Measurements from ENCODE around the gene CHST3. TPM values are rescaled to one million over a fixed set of nuclear protein-coding genes. Genes with fewer than 3 reads are reported as not detected.

CHST3 gene
- total and polyA plus RNA-seq, 10 of the 15 experiments (the other 5 are each of a cell fraction or from before 2014, with no cell fraction given) = 0.03 to 0.50 (median 0.05) TPM; not detected in 2

- RAD21 ChIA-PET (ENCODE audit: unreplicated experiment) = no interaction called here
- H2AFZ ChIP-seq (ENCODE audit: control insufficient read depth, low read depth, low read length) = no peak overlapping the region
- POLR2A ChIA-PET = interaction anchor here (0.6 kb wide), 1 partner anchor 57 kb away, joined by 5 read pairs; no protein-coding TSS in a partner anchor
- ATAC-seq (no peak), DNase-seq (ENCODE audit: low read depth, low spot score) (no peak), FAIRE-seq (no peak)
- H4K20me1 ChIP-seq (ENCODE audit: control insufficient read depth, insufficient read depth) = no peaks in the 10 kb centered on the region
- H3K4me1 ChIP-seq (ENCODE audit: control insufficient read depth, insufficient read depth, low read length) = peaks cover 19% of the 10 kb centered on the region
- H3K9me3 ChIP-seq (replicated peaks; ENCODE audit: control insufficient read depth, insufficient read depth, low read length) = peaks cover 9% of the 10 kb centered on the region
- H3K79me2 ChIP-seq (ENCODE audit: control insufficient read depth, insufficient read depth, low read length) = no peaks in the 10 kb centered on the region
- H3K27me3 ChIP-seq (replicated peaks in 1 of 2; ENCODE audit: control insufficient read depth in 2 of 2, insufficient read depth in 2 of 2, low read length in 1 of 2) = no peaks in the 10 kb centered on the region
- no TSS peak for BruUV-seq (replicated peaks)
- no peaks in the 10 kb centered on the region for H3K36me3 ChIP-seq (ENCODE audit: control insufficient read depth in 2 of 2, insufficient read depth in 2 of 2, low read length in 1 of 2)
- H3K4me2 ChIP-seq (ENCODE audit: control insufficient read depth, insufficient read depth) = no peak overlapping the region
- CTCF ChIA-PET = interaction anchor here (0.5 to 1.6 kb wide), 4 partner anchors 18 to 287 kb away, joined by 3 to 6 read pairs (median 4); no protein-coding TSS in a partner anchor
- H3K9ac ChIP-seq (ENCODE audit: control insufficient read depth, insufficient read depth, low read length) = no peak overlapping the region
- H3K4me3 ChIP-seq = no peak overlapping the region
- intact Hi-C loops (cut with micrococcal nuclease; ENCODE audit: unreplicated experiment) (no loop called here), in situ Hi-C loops (cut with MboI) (no loop called here)
- 94% methylated on average over 1 of the region's 1 CpG for WGBS (ENCODE audit: insufficient coverage, insufficient replicate concordance, low lambda C conversion rate, missing lambda C conversion rate)
- no peak overlapping the region for H3K27ac ChIP-seq (ENCODE audit: control insufficient read depth, insufficient read depth)
- SMC1A ChIA-PET (ENCODE audit: uncharacterized antibody, unreplicated experiment) = interaction anchor here (1.7 to 2.1 kb wide), 2 partner anchors 18 to 111 kb away, joined by 5 to 8 read pairs; no protein-coding TSS in a partner anchor
- no peak for TF ChIP-seq PKNOX1 (IDR thresholded peaks at IDR 0.05)
- TF ChIP-seq POLR2AphosphoS5 (IDR thresholded peaks at IDR 0.05; ENCODE audit: low read length) = no peak
- no peak for TF ChIP-seq IRF5 (IDR thresholded peaks at IDR 0.05; ENCODE audit: borderline replicate concordance)
- TF ChIP-seq JUND (IDR thresholded peaks at IDR 0.05; ENCODE audit: low read depth, low read length) = no peak
- TF ChIP-seq SMARCA5 (IDR thresholded peaks at IDR 0.05) = no peak
- no peak for TF ChIP-seq ATF3 (IDR thresholded peaks at IDR 0.05; ENCODE audit: borderline replicate concordance, extremely low read depth, low read depth, low read length)
- no peak for TF ChIP-seq ZSCAN29 (IDR thresholded peaks at IDR 0.05)
- TF ChIP-seq ZNF207 (IDR thresholded peaks at IDR 0.05; ENCODE audit: borderline replicate concordance) = no peak
- no peak for TF ChIP-seq EED (IDR thresholded peaks at IDR 0.05; ENCODE audit: low read depth)
- no peak for TF ChIP-seq BMI1 (IDR thresholded peaks at IDR 0.05; ENCODE audit: borderline replicate concordance)
- TF ChIP-seq MXI1 (IDR thresholded peaks at IDR 0.05; ENCODE audit: low read depth, low read length) = no peak
- no peak for TF ChIP-seq CUX1 (IDR thresholded peaks at IDR 0.05; ENCODE audit: insufficient replicate concordance, low read depth, low read length)
- no peak for TF ChIP-seq POLR2AphosphoS2 (IDR thresholded peaks at IDR 0.05; ENCODE audit: low read depth, low read length)
- TF ChIP-seq CHD1 (IDR thresholded peaks at IDR 0.05; ENCODE audit: low read depth, low read length) = no peak
- no peak for TF ChIP-seq RELB (IDR thresholded peaks at IDR 0.05; ENCODE audit: low read depth)
Observed at GRCh38 chr10:71938211-71938610, 26.0 kb upstream of the CHST3 start.

Measured in GM12878 (cell line).